Activated T-helper 17 cell treated with anti-CD3 and anti-CD28 coated beads, Interleukin-2, amount 50 U/mL, for 72 hours (primary cell): ENCODE data around the gene PARD3. TPM values are rescaled to one million over a fixed set of nuclear protein-coding genes. Genes with fewer than 3 reads are reported as not detected.

Source experiments
- ATAC-seq: fragments of 150-1000 bp; cut with Tn5 transposase; replicated peaks from 2 replicates; pipeline ENCODE4 v1.10.0; 2021; ENCODE audit warnings: mild to moderate bottlenecking, moderate library complexity
- H3K27ac Mint-ChIP-seq: one replicate; pipeline ENCODE4 v1.8.0; 2022; ENCODE audit warnings: mixed read lengths
- H3K27me3 Mint-ChIP-seq: one replicate; pipeline ENCODE4 v1.8.0; 2022; ENCODE audit warnings: mixed read lengths
- H3K36me3 Mint-ChIP-seq: one replicate; pipeline ENCODE4 v1.8.0; 2022; ENCODE audit warnings: low read depth, mild to moderate bottlenecking, mixed read lengths
- H3K4me1 Mint-ChIP-seq: one replicate; pipeline ENCODE4 v1.8.0; 2022; ENCODE audit warnings: mixed read lengths
- H3K4me3 Mint-ChIP-seq: one replicate; pipeline ENCODE4 v1.8.0; 2022; ENCODE audit warnings: mild to moderate bottlenecking, mixed read lengths
- H3K9me3 Mint-ChIP-seq: one replicate; pipeline ENCODE4 v1.8.0; 2022; ENCODE audit warnings: mixed read lengths
- total RNA-seq, 2 donors: library from RNA; stranded (reverse); gene quantifications; one replicate each; pipeline ENCODE4 v1.2.3, GENCODE V29; 2022

PARD3 gene
- total RNA-seq, 2 donors from 2014 or later, result 0.13 to 0.24 TPM

DNA sequence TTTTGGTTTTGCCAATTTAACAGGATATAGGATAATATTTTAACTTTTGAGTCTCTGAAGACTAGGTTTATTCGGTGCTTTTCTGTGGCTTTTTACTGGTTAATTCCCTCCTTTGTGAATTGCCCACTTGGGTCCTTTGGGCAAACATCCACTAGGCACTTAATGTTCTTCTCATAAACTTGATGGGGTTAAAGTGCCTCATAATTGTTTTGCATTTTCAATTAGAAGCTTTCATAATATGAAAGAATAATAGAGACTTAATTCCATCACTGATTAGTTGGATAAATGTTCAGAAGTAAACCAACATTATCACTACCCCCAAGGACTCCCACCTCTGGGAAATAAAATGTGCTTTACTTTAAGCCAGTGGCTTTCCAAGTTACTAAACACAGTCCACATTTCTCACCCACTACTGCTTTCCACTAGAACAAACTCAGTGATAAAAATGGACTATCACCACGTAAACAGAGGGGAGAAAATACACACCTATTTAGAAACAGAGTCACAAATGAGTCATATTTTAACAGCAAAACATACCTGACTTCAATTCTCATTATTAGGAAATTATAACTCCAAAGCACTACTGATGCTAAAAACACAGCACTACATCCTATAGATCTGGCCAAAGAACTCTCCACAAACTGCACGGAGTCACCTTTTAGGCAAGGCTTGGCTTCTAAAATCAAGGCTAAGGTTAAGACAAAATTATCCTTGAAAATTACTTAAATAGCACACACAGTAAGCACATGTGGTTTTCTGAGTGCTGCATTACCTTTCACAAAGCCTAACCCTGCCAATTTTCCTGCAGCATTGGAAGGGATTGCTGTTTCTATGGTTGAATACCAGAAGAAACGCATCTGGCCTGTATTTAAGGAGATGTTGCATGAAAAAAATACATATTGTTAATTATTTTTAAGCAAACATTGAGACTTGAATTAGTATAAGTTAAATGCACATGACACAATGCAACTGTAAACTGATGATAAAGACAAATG lies 41.2 kb downstream of the PARD3 start:
- no peak overlapping the region for H3K4me3 Mint-ChIP-seq
- H3K4me1 Mint-ChIP-seq, result no peaks in the 10 kb centered on the region
- H3K36me3 Mint-ChIP-seq, result no peaks in the 10 kb centered on the region
- no peak for ATAC-seq
- H3K9me3 Mint-ChIP-seq, result no peaks in the 10 kb centered on the region
- H3K27ac Mint-ChIP-seq, result no peak overlapping the region
- H3K27me3 Mint-ChIP-seq, result peaks cover 26% of the 10 kb centered on the region

DNA sequence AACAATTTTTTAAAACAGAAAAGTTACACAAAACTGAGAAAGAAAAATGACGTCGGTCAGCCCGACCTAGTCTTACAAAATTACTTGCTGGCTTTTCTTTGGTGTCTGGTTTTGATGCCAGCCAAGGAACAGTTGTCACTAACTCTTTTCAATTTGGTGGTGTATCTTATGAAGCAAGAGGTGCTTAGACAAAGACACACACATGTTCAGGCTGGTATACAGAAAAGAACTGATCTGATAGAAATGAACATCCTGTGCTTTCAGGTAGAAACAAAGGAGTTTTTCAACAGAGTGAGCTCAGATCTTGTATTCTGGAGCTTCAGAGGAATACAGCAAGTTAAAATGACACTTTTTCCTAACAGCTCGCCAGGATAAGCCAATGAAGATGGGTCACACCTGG lies 43.6 kb downstream of the PARD3 start:
- Mint-ChIP-seq H3K36me3 (no peaks in the 10 kb centered on the region), H3K27ac (no peak overlapping the region), H3K9me3 (no peaks in the 10 kb centered on the region), H3K27me3 (peaks cover 25% of the 10 kb centered on the region), H3K4me3 (no peak overlapping the region), H3K4me1 (no peaks in the 10 kb centered on the region)
- no peak for ATAC-seq

DNA sequence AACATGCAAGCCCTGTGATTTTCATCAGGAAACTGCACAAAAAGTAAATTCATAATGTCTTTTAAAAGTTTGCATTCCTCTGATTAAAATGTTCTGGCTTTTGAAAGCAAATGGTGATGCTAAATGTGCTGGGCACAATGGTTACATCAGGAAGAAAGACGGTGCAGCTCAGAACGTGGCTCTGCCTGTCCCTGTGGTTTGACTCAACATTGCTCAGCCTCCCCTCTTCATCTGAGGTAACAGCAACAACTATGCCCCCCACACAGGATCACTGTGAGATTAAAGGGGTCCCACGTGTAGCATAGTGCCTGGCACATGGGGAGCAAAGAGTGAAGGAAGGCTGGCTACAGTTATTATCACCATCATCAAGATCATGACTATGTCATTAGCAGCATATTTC lies 44.0 kb downstream of the PARD3 start:
- no peak overlapping the region for H3K27ac Mint-ChIP-seq

DNA sequence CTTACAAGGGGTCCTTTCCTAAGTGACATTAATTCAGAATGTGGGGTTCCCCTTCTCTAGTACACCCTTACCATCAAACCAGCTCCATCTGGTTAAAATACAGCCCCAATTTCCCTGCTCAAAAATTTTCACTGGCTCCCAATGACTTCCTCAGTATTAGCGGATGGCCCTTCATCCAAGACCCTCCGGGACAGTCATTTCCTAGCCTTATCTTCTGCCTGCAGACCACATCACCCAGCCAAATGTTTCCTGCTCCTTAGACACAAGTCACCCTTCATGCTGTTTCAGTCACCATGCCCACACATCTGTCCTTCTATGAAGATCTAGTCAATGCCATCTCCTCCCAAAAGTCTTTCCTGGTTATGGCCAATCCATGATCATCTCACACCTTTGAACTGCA lies 45.2 kb downstream of the PARD3 start:
- Mint-ChIP-seq H3K36me3 (no peaks in the 10 kb centered on the region), H3K4me3 (no peak overlapping the region), H3K9me3 (no peaks in the 10 kb centered on the region), H3K27ac (no peak overlapping the region), H3K27me3 (peaks cover 23% of the 10 kb centered on the region), H3K4me1 (no peaks in the 10 kb centered on the region)
- no peak for ATAC-seq

More for the DNA sequence above, 44.0 kb downstream of the PARD3 start:
- H3K36me3 Mint-ChIP-seq, result no peaks in the 10 kb centered on the region
- no peaks in the 10 kb centered on the region for H3K4me1 Mint-ChIP-seq
- no peaks in the 10 kb centered on the region for H3K9me3 Mint-ChIP-seq
- H3K4me3 Mint-ChIP-seq, result no peak overlapping the region
- no peak for ATAC-seq
- peaks cover 23% of the 10 kb centered on the region for H3K27me3 Mint-ChIP-seq

DNA sequence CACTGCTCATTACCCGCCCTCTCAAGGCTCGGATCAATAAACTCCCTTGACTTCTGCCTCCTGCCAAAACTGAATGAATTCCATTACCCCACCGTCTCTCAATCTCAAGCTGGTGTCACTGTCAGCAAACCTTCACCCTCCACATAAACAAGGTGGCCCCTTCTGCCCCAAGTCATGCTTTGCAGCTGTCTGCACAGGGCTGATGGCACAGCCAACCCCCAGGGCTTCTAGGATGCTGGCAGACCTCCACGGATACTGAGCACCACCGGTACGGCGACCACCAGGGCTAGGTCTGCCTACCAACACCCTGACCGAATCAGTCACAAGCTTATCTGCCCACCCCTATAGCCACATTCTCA lies 46.1 kb downstream of the PARD3 start:
- H3K4me3 Mint-ChIP-seq, result no peak overlapping the region
- no peak for ATAC-seq
- H3K4me1 Mint-ChIP-seq, result no peaks in the 10 kb centered on the region
- no peaks in the 10 kb centered on the region for H3K36me3 Mint-ChIP-seq
- no peaks in the 10 kb centered on the region for H3K9me3 Mint-ChIP-seq
- peaks cover 25% of the 10 kb centered on the region for H3K27me3 Mint-ChIP-seq
- H3K27ac Mint-ChIP-seq, result no peak overlapping the region

DNA sequence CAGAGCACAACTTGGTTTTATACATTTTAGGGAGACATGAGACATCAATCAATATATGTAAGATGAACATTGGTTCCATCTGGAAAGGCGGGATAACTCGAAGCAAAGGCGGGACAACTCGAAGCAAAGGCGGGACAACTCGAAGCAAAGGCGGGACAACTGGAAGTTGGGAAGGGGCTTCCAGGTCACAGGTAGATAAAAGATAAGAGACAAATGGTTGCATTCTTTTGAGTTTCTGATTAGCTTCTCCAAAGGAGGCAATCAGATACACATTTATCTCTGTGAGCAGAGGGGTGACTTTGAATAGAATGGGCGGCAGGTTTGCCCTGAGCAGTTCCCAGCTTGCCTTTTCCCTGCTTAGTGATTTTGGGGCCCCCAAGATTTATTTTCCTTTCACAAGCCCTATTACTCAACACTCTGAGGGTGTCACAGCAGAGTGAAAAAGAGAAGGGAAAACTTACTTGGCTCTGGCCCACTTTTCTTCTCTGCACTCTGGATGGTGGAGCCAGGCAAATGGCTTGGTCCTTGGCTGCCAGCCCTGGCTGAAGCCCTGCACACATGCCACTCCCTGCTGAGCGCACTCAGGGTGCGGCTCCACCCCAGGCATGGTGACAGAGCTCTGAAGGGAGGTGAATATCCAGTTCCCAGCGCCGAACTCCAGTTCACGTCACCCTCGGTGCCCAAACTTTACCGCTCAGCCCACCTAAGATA lies 46.7 kb downstream of the PARD3 start:
- ATAC-seq, result no peak
- Mint-ChIP-seq H3K9me3 (no peaks in the 10 kb centered on the region), H3K27ac (no peak overlapping the region), H3K36me3 (no peaks in the 10 kb centered on the region), H3K27me3 (peaks cover 22% of the 10 kb centered on the region), H3K4me1 (no peaks in the 10 kb centered on the region), H3K4me3 (no peak overlapping the region)

DNA sequence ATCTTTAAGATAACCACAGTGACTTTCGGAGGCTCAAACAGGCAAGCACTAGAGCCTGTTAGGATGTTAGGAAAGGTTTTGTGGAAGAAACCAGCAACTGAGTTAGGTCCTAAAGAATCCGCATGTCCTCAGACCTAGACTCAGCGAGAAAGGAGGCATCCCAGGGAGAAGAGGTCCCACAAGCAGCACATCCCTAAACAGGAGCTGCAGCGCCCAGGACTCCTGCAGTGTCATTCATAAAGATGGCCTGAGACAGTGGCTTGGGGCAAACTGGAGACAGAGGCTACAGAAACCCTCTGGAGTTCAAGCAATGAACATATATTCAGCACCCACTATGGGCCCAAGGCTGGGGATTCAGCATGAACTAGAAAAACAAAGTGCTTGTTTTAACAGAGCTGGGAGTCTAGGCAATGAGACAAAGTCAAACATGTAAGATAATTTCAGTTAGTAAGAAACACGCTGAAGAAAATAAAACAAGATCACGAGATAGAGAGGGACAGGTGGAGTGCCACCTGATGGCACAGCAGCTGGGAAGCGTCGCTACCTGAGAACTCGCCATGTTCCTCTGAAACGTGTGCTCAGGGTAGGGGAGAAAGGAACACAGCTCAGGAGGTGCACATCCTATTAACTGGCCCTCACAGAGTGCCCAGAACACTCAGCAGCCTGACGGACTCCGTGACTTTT lies 48.1 kb downstream of the PARD3 start:
- H3K27ac Mint-ChIP-seq, result no peak overlapping the region
- no peak overlapping the region for H3K4me3 Mint-ChIP-seq
- peaks cover 22% of the 10 kb centered on the region for H3K27me3 Mint-ChIP-seq
- H3K4me1 Mint-ChIP-seq, result no peaks in the 10 kb centered on the region
- H3K36me3 Mint-ChIP-seq, result no peaks in the 10 kb centered on the region
- no peak for ATAC-seq
- no peaks in the 10 kb centered on the region for H3K9me3 Mint-ChIP-seq

DNA sequence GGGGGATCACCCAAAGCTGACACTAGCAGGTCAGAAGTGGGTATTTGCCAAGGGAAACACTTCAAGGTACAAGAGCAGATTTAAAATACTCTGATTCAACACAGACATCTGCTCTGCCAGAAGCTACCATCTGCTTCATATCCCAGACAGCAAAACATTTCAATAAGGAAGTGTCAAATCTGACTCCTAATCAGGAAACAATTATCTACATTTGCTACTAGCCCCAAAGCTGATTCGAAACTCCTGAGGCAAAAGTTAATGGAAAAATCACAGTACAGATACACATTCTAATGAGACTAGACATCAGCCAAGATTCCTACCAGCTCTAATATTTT lies 48.9 kb downstream of the PARD3 start:
- H3K27me3 Mint-ChIP-seq, result peaks cover 22% of the 10 kb centered on the region
- H3K9me3 Mint-ChIP-seq, result no peaks in the 10 kb centered on the region
- H3K27ac Mint-ChIP-seq, result no peak overlapping the region
- H3K36me3 Mint-ChIP-seq, result no peaks in the 10 kb centered on the region
- no peak overlapping the region for H3K4me3 Mint-ChIP-seq
- no peak for ATAC-seq
- H3K4me1 Mint-ChIP-seq, result no peaks in the 10 kb centered on the region

DNA sequence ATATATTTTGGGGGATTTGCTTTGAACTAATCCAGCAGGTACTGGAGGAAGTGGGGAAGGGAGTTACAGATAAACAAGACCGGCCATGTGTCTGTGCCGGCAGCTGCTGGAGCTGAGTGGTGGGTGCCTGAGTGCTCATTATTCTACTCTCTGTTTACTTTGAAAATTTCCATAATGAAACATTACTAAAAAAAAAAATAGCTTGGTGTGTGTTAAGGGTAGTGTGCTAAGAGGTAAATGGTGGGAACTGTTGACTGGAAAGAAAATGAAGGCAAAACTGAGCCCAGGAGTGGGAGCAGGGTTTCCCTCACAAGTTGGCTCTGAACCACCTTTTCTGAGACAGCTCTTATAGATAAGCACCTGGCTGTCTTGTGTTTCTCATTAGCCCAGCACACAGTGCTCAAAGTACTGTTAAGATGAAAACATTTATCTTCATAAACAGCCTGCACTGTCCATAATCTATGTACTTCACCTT lies 50.6 kb downstream of the PARD3 start:
- no peak for ATAC-seq
- Mint-ChIP-seq H3K4me1 (no peaks in the 10 kb centered on the region), H3K36me3 (no peaks in the 10 kb centered on the region), H3K27ac (no peak overlapping the region), H3K27me3 (peaks cover 15% of the 10 kb centered on the region), H3K4me3 (no peak overlapping the region), H3K9me3 (no peaks in the 10 kb centered on the region)

DNA sequence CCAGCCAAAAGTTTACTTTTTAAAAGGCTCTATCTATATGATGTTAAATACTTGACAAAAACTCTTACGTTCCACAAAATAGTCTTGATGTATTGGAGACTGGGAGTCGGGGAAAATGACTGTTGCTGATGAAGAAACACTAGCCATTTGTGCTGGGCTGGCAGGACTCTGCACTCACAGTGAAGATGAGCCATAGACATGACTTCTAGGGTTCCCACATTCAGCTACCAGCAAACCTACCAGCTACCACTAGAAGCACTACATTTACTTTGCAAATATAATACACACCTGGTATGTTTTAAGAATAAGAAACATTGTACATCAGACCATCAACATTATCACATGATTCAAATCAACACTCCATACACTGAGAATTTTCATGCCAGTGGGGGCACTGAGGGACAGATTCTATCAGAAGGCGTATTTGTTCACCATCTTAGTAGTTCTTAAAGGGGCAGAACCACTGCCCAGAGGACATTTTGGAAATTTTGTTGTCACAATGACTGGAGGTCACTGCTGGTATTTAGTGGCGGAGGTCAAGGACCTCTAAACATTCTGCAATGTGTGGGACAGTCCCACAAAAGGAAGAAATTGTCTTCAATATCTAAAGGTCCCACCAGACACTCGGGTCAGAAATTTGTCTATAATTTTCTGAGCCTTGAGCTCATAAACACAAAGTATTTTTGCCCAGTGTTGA lies 52.3 kb downstream of the PARD3 start:
- Mint-ChIP-seq H3K9me3 (no peaks in the 10 kb centered on the region), H3K27ac (no peak overlapping the region), H3K4me1 (no peaks in the 10 kb centered on the region), H3K4me3 (no peak overlapping the region), H3K27me3 (peaks cover 8% of the 10 kb centered on the region), H3K36me3 (no peaks in the 10 kb centered on the region)
- ATAC-seq, result no peak

DNA sequence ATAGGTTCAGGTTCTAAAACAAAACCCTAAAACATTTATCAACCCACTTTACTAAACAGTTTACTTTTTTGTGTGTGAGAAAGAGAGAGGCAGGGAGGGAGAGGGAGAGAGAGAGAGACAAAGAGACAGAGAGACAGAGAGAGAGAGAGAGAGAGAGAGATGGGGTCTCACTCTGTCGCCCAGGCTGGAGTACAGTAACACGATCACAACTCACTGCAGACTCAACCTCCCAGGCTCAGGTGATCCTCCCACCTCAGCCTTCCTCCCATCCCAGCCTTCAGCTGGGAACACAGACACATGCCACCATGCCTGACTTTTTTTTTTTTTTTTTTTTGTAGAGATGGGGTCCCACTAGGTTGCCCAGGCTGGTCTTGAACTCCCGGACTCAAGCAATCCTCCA lies 52.9 kb downstream of the PARD3 start:
- no peak overlapping the region for H3K4me3 Mint-ChIP-seq
- no peak overlapping the region for H3K27ac Mint-ChIP-seq
- no peak for ATAC-seq
- peaks cover 8% of the 10 kb centered on the region for H3K27me3 Mint-ChIP-seq
- no peaks in the 10 kb centered on the region for H3K9me3 Mint-ChIP-seq
- no peaks in the 10 kb centered on the region for H3K4me1 Mint-ChIP-seq
- no peaks in the 10 kb centered on the region for H3K36me3 Mint-ChIP-seq

DNA sequence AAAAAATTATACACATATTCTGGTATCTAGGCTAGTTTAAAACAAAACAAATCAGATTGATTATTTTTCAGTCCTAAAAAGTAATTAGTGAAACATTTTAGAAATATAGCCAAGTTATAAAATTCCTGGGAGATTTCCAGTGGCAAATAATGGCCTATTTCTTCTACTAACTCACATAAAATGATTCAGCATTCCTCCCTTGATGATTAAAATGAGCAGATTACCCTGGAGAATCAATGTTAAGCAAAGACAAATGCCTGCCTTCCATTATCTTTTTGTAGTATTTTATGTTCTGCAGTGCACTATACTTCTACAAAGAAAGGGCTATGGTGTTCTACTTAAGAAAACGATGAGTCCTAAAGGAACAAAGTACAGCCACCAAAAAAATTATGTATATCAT lies 53.6 kb downstream of the PARD3 start:
- Mint-ChIP-seq H3K4me3 (no peak overlapping the region), H3K36me3 (no peaks in the 10 kb centered on the region), H3K4me1 (no peaks in the 10 kb centered on the region), H3K27ac (no peak overlapping the region), H3K27me3 (peaks cover 8% of the 10 kb centered on the region), H3K9me3 (no peaks in the 10 kb centered on the region)
- no peak for ATAC-seq

DNA sequence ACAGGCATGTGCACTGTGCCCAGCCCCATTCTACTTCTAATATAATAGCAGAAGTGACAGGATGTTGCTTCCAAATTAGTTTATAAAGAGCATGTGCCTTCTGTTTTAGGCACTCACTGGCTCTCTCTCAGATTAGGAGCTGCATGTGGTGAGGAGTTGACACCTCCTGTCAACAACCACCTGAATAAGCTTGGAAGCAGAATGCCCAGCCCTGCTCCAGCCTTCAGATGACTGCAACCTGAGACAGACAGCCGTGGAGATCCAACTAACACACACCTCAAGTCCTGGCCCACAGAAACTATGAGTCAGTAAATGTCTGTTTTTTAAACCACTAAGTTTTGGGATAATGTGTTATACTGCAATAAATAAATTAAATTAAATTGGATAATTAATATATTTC lies 54.5 kb downstream of the PARD3 start:
- ATAC-seq, result no peak
- Mint-ChIP-seq H3K9me3 (no peaks in the 10 kb centered on the region), H3K4me3 (no peak overlapping the region), H3K27ac (no peak overlapping the region), H3K36me3 (no peaks in the 10 kb centered on the region), H3K27me3 (peaks cover 8% of the 10 kb centered on the region), H3K4me1 (no peaks in the 10 kb centered on the region)

DNA sequence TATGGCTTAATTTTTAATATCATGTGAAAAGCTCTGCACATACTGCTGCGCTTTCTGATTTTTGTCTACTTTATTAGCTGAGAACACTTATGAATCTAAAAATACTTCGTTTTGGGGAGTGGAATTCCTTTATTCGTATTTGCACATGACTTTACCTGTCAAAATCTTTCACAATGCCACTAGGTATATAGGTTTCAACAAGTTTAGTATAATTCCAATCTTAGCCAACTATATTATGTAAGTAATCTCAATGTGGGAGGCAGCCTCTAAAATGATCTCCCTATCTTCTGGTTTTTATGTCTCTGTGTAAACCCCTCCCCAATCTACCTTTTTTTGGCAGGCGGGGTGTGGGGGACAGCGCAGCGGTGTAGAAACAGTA lies 55.3 kb downstream of the PARD3 start:
- no peak overlapping the region for H3K27ac Mint-ChIP-seq
- H3K36me3 Mint-ChIP-seq, result no peaks in the 10 kb centered on the region
- H3K4me3 Mint-ChIP-seq, result no peak overlapping the region
- H3K9me3 Mint-ChIP-seq, result no peaks in the 10 kb centered on the region
- no peak for ATAC-seq
- H3K4me1 Mint-ChIP-seq, result no peaks in the 10 kb centered on the region
- peaks cover 5% of the 10 kb centered on the region for H3K27me3 Mint-ChIP-seq
